Spinal cord (tissue), 10 donors: ENCODE measurements around the gene CSF3R. TPM values are rescaled to one million over a fixed set of nuclear protein-coding genes. Genes with fewer than 3 reads are reported as not detected.
"Not testable (repeated sequence)": the region's sequence is repeated elsewhere in the genome, so short reads cannot be mapped to it uniquely, and the experiment has no call there.

Experiments
- DNase-seq, 6 donors: peaks; one replicate each; pipeline versions ENCODE4 v3.0.0 to v3.0.0-alpha.2; 2013 to 2015; ENCODE audit warnings: low spot score in 6 of 6, low read depth in 4 of 6
- H3K27ac ChIP-seq: one replicate; pipeline ENCODE4 v1.5.1; 2013; ENCODE audit warnings: low read depth, low read length, control low read depth
- H3K27me3 ChIP-seq: one replicate; pipeline ENCODE4 v1.6.1; 2013; ENCODE audit warnings: low read length; ENCODE audit not compliant: control insufficient read depth, insufficient read depth
- H3K36me3 ChIP-seq: one replicate; pipeline ENCODE4 v1.6.1; 2013; ENCODE audit warnings: low read length; ENCODE audit not compliant: control insufficient read depth, insufficient read depth
- H3K4me1 ChIP-seq: one replicate; pipeline ENCODE4 v1.6.1; 2013; ENCODE audit warnings: low read length; ENCODE audit not compliant: control insufficient read depth, insufficient read depth
- H3K4me3 ChIP-seq: one replicate; pipeline ENCODE4 v1.5.1; 2013; ENCODE audit warnings: low read depth, low read length, control low read depth
- H3K9me3 ChIP-seq: one replicate; pipeline ENCODE4 v1.6.1; 2013; ENCODE audit warnings: low read length; ENCODE audit not compliant: control insufficient read depth, insufficient read depth
- WGBS: methylation state at CpG from one replicate; pipeline ENCODE4 v1.1.5; 2013; ENCODE audit warnings: missing lambda C conversion rate; ENCODE audit not compliant: insufficient coverage; 5-methylcytosine and 5-hydroxymethylcytosine counted together
- polyA plus RNA-seq, 2 donors: library from polyadenylated mRNA; unstranded; fragments of 120-200 nt; gene quantifications; one replicate each; pipeline ENCODE4 v1.2.1, GENCODE V29; 2013; ENCODE audit not compliant: insufficient read length in 2 of 2
- total RNA-seq, 2 donors: library from RNA; depleted of rRNA in 1 of 2; stranded (reverse); fragments of 120-200 nt in 1 of 2; fragments of >200 nt in 1 of 2; gene quantifications; one replicate each; pipeline versions ENCODE4 v1.2.3 to v1.2.4, GENCODE V29; 2013 to 2014
- donor health status: healthy.

Gene CSF3R
- total and polyA plus RNA-seq, 4 donors: 6.8 to 19.7 (median 15.6) TPM

DNA sequence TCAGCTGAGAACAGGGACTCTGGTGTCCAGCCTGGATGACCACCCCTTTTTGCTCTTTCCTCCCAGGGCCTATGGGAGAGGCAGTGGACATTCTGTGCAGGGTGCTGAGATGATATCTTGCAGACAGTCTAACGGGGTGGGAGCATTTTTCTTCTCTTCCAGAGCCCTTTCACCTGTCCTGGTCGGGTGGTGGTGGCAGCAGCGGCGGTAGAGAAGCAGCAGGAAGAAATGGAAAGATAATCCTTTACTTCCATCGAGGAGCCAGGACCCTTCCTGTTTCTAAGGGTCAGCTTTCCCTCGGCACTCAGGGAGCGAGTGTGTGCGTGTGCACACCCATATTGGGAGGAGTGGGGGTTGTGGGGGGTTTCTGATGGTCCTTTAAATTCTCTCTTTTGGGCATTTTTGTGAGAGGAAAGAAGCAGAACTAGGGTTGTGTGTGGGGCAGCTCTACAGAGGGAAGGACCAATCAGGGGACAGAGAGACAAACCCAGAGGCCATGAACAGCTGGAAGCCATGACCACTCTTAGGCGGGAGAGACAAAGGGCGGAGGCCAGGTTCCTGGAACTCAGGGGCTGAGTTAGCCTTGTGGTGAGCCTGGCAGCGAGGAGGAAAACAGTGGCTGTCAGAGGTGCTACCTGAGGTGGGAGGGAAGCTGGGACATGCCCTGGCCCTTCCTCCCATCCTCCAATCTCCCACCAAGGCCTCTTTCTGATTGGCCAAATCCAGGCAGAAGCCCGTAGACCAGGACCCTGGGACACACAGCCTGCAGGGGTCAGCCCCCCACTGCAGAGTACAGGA is 31.2 kb upstream of the CSF3R start:
- 74% methylated on average over 8 of the region's 12 CpGs for WGBS
- H3K27me3 ChIP-seq: no peaks in the 10 kb centered on the region
- H3K36me3 ChIP-seq: no peaks in the 10 kb centered on the region
- H3K27ac ChIP-seq: no peak overlapping the region
- peaks cover 5% of the 10 kb centered on the region for H3K4me1 ChIP-seq
- H3K4me3 ChIP-seq: no peak overlapping the region
- no peaks in the 10 kb centered on the region for H3K9me3 ChIP-seq
- no peak for DNase-seq

DNA sequence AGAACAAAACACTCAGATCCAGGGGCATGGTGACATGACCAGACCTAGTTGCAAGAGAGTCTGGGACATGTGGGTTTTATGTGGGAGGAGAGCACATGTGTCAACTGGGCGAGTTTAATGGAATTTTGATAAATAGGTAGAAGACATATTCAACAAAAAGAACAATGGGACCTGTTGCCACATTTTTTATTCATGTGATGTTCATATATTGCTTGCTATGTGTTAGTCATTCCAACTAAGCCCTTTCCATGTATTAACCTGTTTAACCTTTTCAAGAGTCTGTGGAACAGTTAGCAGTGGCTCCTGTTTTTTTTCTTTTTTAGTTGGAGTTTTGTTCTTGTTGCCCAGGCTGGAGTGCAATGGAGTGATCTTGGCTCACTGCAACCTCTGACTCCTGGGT is 30.1 kb upstream of the CSF3R start:
- peaks cover 5% of the 10 kb centered on the region for H3K4me1 ChIP-seq
- DNase-seq: no peak
- WGBS: no CpG with 5 or more reads among the region's 1 CpG
- H3K27me3 ChIP-seq: no peaks in the 10 kb centered on the region
- H3K36me3 ChIP-seq: no peaks in the 10 kb centered on the region
- no peaks in the 10 kb centered on the region for H3K9me3 ChIP-seq
- H3K4me3 ChIP-seq: no peak overlapping the region
- no peak overlapping the region for H3K27ac ChIP-seq

DNA sequence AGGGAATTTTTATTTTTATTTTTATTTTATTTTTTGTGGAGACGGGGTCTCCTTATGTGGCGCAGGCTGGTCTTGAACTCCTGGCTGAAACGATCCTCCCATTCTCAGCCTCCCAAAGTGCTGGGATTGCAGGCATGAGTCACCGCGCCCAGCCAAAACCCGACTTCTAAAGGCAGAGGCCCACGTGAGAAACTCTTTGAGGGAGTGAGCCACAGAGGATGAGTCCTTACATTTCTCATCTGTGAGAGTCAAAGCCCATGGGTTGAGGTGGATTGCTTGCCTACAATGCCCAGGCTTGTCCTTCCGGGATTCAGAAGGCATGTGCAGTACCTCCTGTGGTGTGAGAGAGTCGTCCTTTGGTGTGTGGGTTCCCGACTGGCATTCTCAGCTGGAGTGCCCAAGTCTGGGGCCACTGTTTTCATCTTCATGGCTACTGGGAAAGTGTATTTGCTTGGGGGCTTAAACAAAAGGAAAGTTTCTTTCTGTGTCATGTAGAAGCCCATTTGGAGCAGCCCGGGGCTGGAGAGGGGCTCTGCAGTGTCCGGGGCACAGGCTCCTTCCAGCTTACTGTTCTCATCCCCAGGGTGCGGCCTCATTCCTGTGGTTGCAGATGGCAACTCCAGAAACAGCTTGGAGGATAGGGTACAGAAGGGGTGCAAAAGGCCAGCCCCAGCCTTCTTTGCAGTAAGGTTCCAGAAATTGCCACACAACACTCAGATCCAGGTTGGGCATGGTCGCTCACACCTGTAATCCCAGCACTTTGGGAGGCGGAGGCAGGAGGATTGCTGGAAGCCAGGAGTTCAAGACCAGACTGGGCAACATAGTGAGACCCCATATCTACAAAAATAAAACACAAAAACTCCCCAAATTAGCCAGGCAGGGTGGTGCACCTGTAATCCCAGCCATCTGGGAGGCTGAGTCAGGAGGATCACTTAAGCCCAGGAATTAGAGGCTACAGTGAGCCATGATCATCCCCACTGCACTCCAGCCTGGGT is 29.4 kb upstream of the CSF3R start:
- 62% methylated on average over 9 of the region's 15 CpGs for WGBS
- H3K9me3 ChIP-seq: no peaks in the 10 kb centered on the region
- no peak overlapping the region for H3K27ac ChIP-seq
- H3K27me3 ChIP-seq: no peaks in the 10 kb centered on the region
- H3K4me1 ChIP-seq: peaks cover 5% of the 10 kb centered on the region
- no peak overlapping the region for H3K4me3 ChIP-seq
- DNase-seq: no peak
- H3K36me3 ChIP-seq: no peaks in the 10 kb centered on the region

DNA sequence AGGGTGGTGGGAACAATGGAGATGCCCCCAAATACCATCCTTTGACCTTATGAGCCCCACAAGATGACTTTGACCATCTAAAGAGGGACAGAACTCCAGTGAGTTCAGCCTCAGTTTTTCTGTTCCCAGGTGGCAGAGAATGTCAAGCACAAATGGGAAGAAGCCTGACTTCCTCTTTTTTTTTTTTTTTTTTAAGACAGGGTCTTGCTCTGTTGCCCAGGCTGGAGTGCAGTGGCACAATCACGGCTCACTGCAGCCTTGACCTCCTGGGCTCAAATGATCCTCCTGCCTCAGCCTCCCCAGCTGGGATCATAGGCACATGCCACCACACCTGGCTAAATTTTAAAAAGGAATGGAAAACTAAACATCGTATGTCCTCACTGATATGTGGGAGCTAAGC is 28.5 kb upstream of the CSF3R start:
- H3K9me3 ChIP-seq, H3K4me3 ChIP-seq, H3K27me3 ChIP-seq, H3K27ac ChIP-seq, H3K36me3 ChIP-seq, DNase-seq, H3K4me1 ChIP-seq: not testable (repeated sequence)
- 100% methylated on average over 1 of the region's 2 CpGs for WGBS

DNA sequence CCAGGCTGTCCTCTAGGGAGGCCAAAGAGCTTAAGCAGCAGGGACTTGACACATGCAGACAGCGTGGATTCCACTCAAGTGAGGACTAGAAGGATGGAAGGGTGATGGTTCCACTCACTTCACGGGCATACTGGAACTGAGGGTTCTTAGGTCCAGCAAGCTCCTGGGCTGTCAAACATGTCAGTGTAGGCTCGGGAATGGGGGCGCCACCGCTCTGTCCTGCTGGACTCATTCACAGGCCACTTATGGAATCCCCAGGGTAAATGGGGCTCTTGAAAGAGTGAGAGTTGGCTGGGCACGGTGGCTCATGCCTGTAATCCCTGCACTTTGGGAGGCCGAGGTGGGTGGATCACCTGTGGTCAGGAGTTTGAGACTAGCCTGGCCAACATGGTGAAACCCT is 27.7 kb upstream of the CSF3R start:
- whole genome bisulfite sequencing: 89% methylated on average over 5 of the region's 7 CpGs

DNA sequence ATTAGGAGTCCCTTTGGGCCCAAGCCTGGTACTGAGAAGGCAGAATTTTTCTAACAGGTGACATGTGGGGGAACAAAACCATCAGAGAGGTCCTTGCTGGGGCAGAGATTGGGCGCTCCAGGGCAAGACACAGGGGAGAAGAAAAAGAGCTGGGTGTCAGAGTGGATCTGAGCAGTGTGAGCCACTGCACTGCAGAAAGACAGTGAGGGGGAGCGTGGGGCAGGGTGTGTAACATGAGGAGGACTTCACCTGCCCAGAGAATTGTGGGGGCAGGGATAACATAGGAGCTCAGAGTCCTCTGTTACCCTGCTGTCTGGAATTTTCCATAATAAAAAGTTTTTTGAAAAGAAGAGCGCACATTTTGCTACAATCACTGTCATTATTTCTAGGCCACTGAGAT is 25.5 kb upstream of the CSF3R start:
- no peaks in the 10 kb centered on the region for H3K4me1 ChIP-seq
- H3K4me3 ChIP-seq: no peak overlapping the region
- WGBS: 94% methylated on average over 3 of the region's 3 CpGs
- no peak overlapping the region for H3K27ac ChIP-seq
- no peak for DNase-seq
- H3K36me3 ChIP-seq: no peaks in the 10 kb centered on the region
- no peaks in the 10 kb centered on the region for H3K9me3 ChIP-seq
- no peaks in the 10 kb centered on the region for H3K27me3 ChIP-seq

More for the DNA sequence above, 27.7 kb upstream of the CSF3R start:
- H3K4me1 ChIP-seq: no peaks in the 10 kb centered on the region
- no peak for DNase-seq
- H3K27me3 ChIP-seq: no peaks in the 10 kb centered on the region
- H3K27ac ChIP-seq: no peak overlapping the region
- no peak overlapping the region for H3K4me3 ChIP-seq
- no peaks in the 10 kb centered on the region for H3K36me3 ChIP-seq
- H3K9me3 ChIP-seq: no peaks in the 10 kb centered on the region

DNA sequence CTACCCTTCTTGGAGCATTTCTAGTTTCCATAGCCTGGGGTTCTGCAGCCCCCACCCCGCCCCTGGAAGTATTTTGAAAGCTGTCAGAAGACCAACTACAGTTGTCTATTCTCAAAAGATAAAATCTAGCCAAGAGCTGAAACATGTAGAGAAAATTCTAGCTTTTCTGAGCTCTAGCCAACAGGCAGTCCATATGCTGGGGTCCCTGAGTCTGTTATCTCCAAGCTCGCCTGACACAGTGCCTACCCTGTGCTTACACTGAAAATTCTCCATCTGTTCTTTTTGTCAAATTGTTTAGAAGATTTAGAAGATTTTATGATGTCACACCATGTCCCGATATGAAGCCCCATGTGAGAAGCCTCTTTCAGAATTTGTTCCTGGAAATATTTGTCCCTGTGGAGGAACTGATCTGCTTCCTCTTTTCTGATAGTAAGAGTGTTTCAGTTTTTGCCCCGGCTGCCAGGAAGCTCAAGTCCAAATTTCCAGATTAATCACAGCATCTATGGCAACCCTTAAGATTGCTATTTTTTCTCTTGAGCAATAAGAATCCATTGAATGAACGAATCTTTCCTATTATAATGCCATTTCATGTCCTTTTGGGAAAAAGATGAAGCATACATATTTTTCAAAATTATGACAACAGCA is 23.7 kb upstream of the CSF3R start:
- H3K4me3 ChIP-seq: no peak overlapping the region
- H3K36me3 ChIP-seq: no peaks in the 10 kb centered on the region
- peak in 1 of 6 donors; percentile 87 for DNase-seq
- no peaks in the 10 kb centered on the region for H3K27me3 ChIP-seq
- no peaks in the 10 kb centered on the region for H3K4me1 ChIP-seq
- H3K27ac ChIP-seq: no peak overlapping the region
- no CpG with 5 or more reads among the region's 5 CpGs for WGBS
- no peaks in the 10 kb centered on the region for H3K9me3 ChIP-seq

DNA sequence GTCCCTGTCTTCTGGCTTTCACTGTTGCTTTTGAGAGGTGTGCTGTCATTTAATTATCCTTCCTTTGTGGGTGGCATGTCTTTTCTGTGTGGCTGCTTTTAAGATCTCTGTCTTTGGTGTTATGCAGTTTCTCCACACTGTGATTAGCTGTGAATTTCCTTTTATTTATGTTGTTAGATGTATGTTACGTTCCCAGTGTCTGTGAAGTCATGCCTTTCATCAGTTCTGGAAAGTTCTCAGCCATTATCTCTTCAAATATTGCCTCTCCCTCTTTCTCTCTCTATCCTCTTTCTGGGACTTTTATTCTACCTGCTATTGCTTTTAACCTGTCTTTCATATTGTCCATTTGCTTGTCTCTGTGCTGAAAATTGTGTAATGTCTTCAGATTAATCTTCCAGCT is 21.0 kb upstream of the CSF3R start:
- no CpG with 5 or more reads among the region's 1 CpG for WGBS

DNA sequence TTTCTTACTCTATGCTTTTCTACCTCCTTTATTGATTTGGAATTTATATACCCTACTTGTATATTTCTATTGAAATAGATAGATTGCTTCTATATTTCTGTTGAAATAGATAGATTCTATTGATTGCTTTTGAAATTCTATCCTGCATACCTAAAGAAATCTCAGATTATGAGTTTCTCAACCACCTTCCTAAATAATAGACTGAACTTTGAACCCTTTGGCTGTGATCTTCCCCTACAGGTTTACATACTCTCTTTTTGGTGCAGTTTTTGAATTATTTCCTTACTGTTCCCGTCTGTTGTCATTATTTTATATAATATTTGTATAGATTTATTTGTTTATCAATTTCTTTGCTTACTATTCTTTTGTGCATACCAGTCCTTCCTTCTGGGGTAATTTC is 20.4 kb upstream of the CSF3R start:
- no peaks in the 10 kb centered on the region for H3K36me3 ChIP-seq
- H3K4me1 ChIP-seq: no peaks in the 10 kb centered on the region
- H3K4me3 ChIP-seq: no peak overlapping the region
- H3K27ac ChIP-seq: no peak overlapping the region
- H3K9me3 ChIP-seq: no peaks in the 10 kb centered on the region
- H3K27me3 ChIP-seq: no peaks in the 10 kb centered on the region
- no peak for DNase-seq
- no CpG with 5 or more reads among the region's 1 CpG for WGBS

More for the DNA sequence above, 21.0 kb upstream of the CSF3R start:
- DNase-seq: no peak
- Histone ChIP-seq H3K9me3 (no peaks in the 10 kb centered on the region), H3K27ac (no peak overlapping the region), H3K4me3 (no peak overlapping the region), H3K36me3 (no peaks in the 10 kb centered on the region), H3K27me3 (no peaks in the 10 kb centered on the region), H3K4me1 (no peaks in the 10 kb centered on the region)
